Peyer's patch (tissue), 4 donors: ENCODE measurements around the gene LST1. TPM values are rescaled to one million over a fixed set of nuclear protein-coding genes. Genes with fewer than 3 reads are reported as not detected.

ENCODE experiments used
- DNase-seq, 3 donors: peaks; one replicate each; pipeline ENCODE4 v3.0.0-alpha.2; 2017 to 2019
- H3K27ac ChIP-seq, 4 donors: fragments of 200-600 bp; sonication (generic); one replicate each; pipeline ENCODE4 v1.5.1; 2016 to 2019
- H3K27me3 ChIP-seq, 2 donors: fragments of 200-600 bp; sonication (generic); one replicate each; pipeline ENCODE4 v1.5.1; 2019
- H3K36me3 ChIP-seq, 3 donors: fragments of 200-600 bp; sonication (generic); one replicate each; pipeline ENCODE4 v1.5.1; 2016 to 2019
- H3K4me1 ChIP-seq, 4 donors: fragments of 200-600 bp; sonication (generic); one replicate each; pipeline ENCODE4 v1.5.1; 2016 to 2019
- H3K4me3 ChIP-seq, 4 donors: fragments of 200-600 bp; sonication (generic); 1 replicate in 3 of 4; 2 replicates in 1 of 4; pipeline ENCODE4 v1.5.1; 2016 to 2019; ENCODE audit warnings: mild to moderate bottlenecking in 1 of 4
- H3K9me3 ChIP-seq, 4 donors: fragments of 200-600 bp; sonication (generic); one replicate each; pipeline ENCODE4 v1.5.1; 2016 to 2019; ENCODE audit warnings: mild to moderate bottlenecking in 1 of 4
- POLR2A ChIP-seq, 2 donors: fragments of 450-650 bp; IDR thresholded peaks; one replicate each; pipeline ENCODE4 v1.5.1; 2017; ENCODE audit warnings: antibody characterized with exemption in 2 of 2, mild to moderate bottlenecking in 2 of 2, moderate library complexity in 2 of 2
- total RNA-seq, 4 donors: library from RNA; depleted of rRNA; stranded (reverse); fragments of >200 nt; gene quantifications; one replicate each; pipeline ENCODE4 v1.1.0, GENCODE V29; 2016
- TF ChIP-seq, protein P1 (sequence below), 6 experiments: fragments of 450-650 bp in 4 of 6; fragments of 200-600 bp in 2 of 6; sonication (generic) in 1 of 6; IDR thresholded peaks; one replicate each; pipeline ENCODE4 v1.5.1; 2017 to 2019; ENCODE audit warnings: antibody characterized with exemption in 6 of 6, mild to moderate bottlenecking in 3 of 6, moderate library complexity in 1 of 6

LST1 gene
- total RNA-seq, 4 donors from 2014 or later, result 2.5 to 11.6 TPM; not detected in 2

DNA sequence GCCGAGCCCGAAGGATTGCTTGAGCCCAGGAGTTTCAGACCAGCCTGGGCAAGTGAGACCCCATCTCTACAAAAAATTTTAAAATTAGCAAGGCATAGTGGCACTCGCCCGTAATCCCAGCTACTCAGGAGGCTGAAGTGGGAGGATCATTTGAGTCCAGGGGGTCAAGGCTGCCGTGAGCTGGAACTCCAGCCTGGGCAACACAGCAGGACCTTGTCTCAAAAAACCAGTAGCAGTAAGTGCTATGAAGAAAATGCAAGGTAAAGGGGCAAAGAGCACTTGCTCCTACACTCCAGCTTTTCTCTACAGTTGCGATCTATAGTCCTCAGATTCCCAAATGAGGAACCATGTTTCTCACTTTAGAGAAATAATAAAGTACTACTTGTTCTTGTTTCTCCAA lies 42.4 kb upstream of the LST1 start:
- H3K36me3 ChIP-seq, result peaks cover 0 to 16% (median 0%) of the 10 kb centered on the region in 3 donors
- H3K4me3 ChIP-seq, result no peak overlapping the region
- H3K27ac ChIP-seq, result no peak overlapping the region
- no peaks in the 10 kb centered on the region for H3K27me3 ChIP-seq
- peaks cover 0 to 49% (median 27%) of the 10 kb centered on the region in 4 donors for H3K4me1 ChIP-seq
- no peak for DNase-seq
- TF ChIP-seq POLR2A (IDR thresholded peaks at IDR 0.05), result no peak
- TF ChIP-seq, protein P1, sequence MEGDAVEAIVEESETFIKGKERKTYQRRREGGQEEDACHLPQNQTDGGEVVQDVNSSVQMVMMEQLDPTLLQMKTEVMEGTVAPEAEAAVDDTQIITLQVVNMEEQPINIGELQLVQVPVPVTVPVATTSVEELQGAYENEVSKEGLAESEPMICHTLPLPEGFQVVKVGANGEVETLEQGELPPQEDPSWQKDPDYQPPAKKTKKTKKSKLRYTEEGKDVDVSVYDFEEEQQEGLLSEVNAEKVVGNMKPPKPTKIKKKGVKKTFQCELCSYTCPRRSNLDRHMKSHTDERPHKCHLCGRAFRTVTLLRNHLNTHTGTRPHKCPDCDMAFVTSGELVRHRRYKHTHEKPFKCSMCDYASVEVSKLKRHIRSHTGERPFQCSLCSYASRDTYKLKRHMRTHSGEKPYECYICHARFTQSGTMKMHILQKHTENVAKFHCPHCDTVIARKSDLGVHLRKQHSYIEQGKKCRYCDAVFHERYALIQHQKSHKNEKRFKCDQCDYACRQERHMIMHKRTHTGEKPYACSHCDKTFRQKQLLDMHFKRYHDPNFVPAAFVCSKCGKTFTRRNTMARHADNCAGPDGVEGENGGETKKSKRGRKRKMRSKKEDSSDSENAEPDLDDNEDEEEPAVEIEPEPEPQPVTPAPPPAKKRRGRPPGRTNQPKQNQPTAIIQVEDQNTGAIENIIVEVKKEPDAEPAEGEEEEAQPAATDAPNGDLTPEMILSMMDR (IDR thresholded peaks at IDR 0.05), result no peak
- no peaks in the 10 kb centered on the region for H3K9me3 ChIP-seq

DNA sequence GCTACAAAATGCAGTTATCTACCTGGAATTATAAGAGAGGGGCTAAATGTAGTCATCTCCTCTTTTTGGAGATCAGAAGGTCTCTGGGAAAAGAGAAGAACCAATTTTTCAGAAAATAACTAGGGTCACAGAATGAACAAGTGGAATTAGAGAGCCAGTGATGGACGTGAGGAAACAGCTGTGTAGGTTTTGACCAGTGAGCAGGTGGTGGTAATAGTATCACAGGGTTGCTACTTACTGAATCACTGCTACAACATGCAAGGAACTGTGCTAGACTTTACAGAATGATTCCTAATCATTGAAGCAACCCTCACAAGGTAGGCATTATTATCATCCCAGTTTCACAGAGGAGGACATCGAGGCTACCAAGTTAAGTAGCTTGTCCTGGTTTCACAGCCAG lies 41.4 kb upstream of the LST1 start:
- Histone ChIP-seq H3K27me3 (no peaks in the 10 kb centered on the region), H3K9me3 (no peaks in the 10 kb centered on the region), H3K36me3 (peaks cover 0 to 14% (median 0%) of the 10 kb centered on the region in 3 donors), H3K4me3 (no peak overlapping the region), H3K4me1 (peaks cover 0 to 39% (median 18%) of the 10 kb centered on the region in 4 donors), H3K27ac (no peak overlapping the region)
- TF ChIP-seq POLR2A (IDR thresholded peaks at IDR 0.05), result no peak
- TF ChIP-seq, protein P1 (IDR thresholded peaks at IDR 0.05), result no peak
- no peak for DNase-seq

DNA sequence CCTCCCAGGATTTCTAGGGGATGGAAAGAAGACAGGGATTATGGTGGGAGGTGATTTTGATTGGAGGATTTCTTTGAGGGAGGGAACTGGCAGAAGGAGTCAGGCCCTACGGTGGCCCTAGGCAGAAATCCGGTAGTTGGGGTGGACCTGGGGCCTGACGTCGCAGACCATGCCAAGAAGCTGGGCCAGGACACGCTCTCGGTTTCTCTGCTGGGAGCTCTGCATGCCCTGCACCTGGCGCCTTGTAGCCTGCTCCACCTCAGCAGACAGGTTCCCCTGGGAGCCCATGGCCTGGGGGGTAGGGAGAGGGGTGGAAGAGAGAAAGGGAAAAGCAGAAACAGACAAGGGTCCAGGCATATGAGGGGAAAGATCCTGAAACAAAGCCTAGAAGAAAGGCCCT lies 40.8 kb upstream of the LST1 start:
- Histone ChIP-seq H3K36me3 (peaks cover 0 to 13% (median 0%) of the 10 kb centered on the region in 3 donors), H3K9me3 (no peaks in the 10 kb centered on the region), H3K4me3 (no peak overlapping the region), H3K27ac (no peak overlapping the region), H3K4me1 (peaks cover 0 to 33% (median 12%) of the 10 kb centered on the region in 4 donors), H3K27me3 (no peaks in the 10 kb centered on the region)
- no peak for DNase-seq
- no peak for TF ChIP-seq POLR2A (IDR thresholded peaks at IDR 0.05)
- TF ChIP-seq, protein P1 (IDR thresholded peaks at IDR 0.05), result no peak

DNA sequence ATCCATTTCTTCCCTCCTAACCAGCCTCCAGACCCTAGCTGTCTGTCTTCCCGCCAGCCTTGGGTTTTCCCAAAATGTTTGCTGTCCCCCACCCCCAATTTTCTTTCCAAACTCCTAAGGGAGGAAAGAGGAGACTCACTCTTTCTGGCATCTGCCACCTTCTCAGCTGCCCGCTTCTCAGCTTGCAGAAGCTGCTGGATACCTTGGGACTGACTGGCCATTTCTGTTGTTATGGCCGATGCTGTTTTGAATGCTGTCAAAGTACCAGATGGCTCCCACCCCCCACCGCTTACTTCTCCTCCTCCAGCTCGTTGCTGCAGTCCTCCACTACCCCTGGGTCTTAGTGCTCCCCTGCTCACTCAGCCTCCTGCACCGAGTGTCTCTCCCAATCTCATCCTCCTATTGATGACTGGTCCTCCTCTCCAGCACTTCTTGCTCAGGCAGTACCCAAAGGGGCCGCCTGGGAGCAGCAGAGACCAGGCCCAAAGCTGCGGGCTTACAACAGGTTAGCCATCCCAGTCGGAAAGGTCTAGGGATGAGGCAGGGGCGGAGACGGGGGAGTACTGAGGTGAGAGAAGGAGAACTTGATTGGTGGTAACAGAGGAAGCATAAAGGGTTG lies 39.6 kb upstream of the LST1 start, which contains the start of gene ATP6V1G2:
Gene ATP6V1G2 (minus strand): TSS at position 270 of the 619 bp plus-strand sequence. CDS start 49 bp downstream, at position 221.
- Histone ChIP-seq H3K36me3 (peaks cover 0 to 25% (median 0%) of the 10 kb centered on the region in 3 donors), H3K4me1 (peaks cover 0 to 27% (median 9%) of the 10 kb centered on the region in 4 donors), H3K27me3 (no peaks in the 10 kb centered on the region), H3K9me3 (no peaks in the 10 kb centered on the region), H3K4me3 (peak within 1 kb of the TSS; percentile 31 to 59 (median 44)), H3K27ac (peak within 1 kb of the TSS; percentile 74 to 82 (median 79))
- TF ChIP-seq, protein P1 (IDR thresholded peaks at IDR 0.05), result peak; percentile 92 to 99 (median 98)
- peak in 1 of 2 donors; percentile 24 for TF ChIP-seq POLR2A (IDR thresholded peaks at IDR 0.05)
- DNase-seq, result peak; percentile 90 to 96 (median 93)

DNA sequence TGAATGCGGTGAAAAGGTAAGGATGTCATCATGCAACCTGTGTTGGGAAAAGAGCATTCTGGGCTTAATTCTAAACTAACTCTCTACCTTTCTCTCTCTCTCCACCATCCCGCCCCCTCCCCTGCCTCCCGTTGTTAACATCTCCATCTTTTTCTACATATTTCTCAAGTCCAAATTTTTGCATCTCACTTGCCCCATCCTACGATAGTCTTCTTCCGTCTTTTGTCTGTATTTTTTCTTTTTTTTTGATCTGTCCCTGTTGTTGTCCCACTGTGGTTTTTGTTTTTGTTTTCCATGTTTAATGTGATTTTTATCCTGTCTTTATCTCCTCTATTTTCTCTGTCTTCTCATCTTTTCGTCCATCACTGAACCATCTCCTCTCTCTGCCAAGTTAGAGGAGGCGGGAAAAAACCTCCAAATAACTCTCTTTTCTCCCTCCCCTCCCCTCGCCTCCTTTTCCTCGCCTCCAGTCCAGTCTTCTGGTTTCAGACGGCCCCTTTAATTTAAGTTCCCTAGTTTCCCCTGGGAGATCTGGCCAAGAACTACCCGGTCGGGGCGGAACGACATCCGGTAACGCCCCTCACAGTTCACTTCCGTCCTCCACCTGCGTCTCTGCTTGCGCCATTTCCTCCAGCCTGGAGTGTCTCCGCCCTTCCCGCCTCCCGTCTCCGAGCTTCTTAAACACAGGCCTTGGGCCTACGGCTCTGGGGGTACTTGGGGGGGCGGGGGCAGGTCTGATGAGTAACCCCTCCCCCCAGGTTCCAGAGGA lies 38.9 kb upstream of the LST1 start, which contains the start of gene NFKBIL1:
Gene NFKBIL1 (plus strand): TSS at position 651 of the 769 bp plus-strand sequence. CDS start 87 bp downstream, at position 738.
- Histone ChIP-seq H3K36me3 (peaks cover 0 to 26% (median 0%) of the 10 kb centered on the region in 3 donors), H3K4me3 (peak within 1 kb of the TSS; percentile 31 to 59 (median 44)), H3K4me1 (peaks cover 0 to 27% (median 9%) of the 10 kb centered on the region in 4 donors), H3K27me3 (no peaks in the 10 kb centered on the region), H3K9me3 (no peaks in the 10 kb centered on the region), H3K27ac (peak within 1 kb of the TSS; percentile 74 to 82 (median 79))
- peak; percentile 93 to 98 (median 94) for DNase-seq
- TF ChIP-seq, protein P1 (IDR thresholded peaks at IDR 0.05), result peak in 1 of 6 experiments; percentile 12
- no peak for TF ChIP-seq POLR2A (IDR thresholded peaks at IDR 0.05)
